KOPT-K1 (cell line): Measurements from ENCODE around the gene PDIA5.

Experiments
- H3K27ac ChIP-seq: fragments of 200-600 bp; sonication (generic); 2 replicates; pipeline ENCODE4 v1.5.1; 2016; ENCODE audit warnings: antibody characterized with exemption, mild to moderate bottlenecking, low read depth, low read length; ENCODE audit not compliant: poor library complexity, severe bottlenecking
- H3K36me3 ChIP-seq: fragments of 200-600 bp; sonication (generic); 2 replicates; pipeline ENCODE4 v1.5.1; 2017; ENCODE audit warnings: antibody characterized with exemption, mild to moderate bottlenecking, low read length, moderate library complexity; ENCODE audit not compliant: insufficient read depth
- H3K9me3 ChIP-seq: fragments of 200-600 bp; sonication (generic); 2 replicates; pipeline ENCODE4 v1.5.1; 2017; ENCODE audit warnings: antibody characterized with exemption, low read length, mild to moderate bottlenecking; ENCODE audit not compliant: insufficient read depth, poor library complexity, severe bottlenecking

The PDIA5 gene

DNA sequence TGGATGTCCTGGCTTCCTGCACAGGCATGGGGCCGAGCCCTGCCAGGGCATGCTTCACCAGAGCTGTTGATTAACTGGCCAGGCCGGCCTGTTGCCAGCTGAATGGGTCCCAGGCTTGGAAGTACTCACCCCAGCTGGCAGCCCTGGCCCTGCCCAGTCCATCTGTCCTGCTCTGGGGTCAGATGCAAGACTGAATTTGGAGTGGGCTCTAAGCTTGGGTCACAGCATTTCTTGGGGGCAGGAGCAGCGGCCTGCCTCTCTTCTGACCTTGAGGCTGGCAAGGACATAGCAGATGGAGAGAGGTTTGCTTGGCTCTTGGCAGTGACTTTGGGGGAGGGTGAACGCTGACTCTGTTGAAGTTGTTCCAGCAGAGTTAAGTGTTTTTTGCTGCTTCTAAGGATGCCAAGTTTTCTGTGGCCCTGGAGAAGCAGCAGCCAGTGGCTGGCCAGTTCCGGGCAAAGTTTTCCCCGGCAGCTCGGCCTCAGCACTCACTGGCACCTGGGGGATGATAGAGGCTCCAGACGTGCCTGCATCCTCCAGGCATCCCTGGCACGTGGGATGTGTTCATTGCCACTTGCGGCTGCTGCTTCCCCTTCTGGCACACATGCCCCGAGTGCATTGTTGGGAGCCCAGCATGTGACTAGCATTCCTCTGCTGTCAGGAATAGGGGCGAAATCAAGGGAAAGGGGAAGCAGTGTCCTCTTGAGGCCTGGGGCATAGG lies 22.9 kb downstream of the PDIA5 start:
- H3K36me3 ChIP-seq = peaks cover 28% of the 10 kb centered on the region
- H3K27ac ChIP-seq = peak overlapping the region; percentile 66
- H3K9me3 ChIP-seq = no peaks in the 10 kb centered on the region

DNA sequence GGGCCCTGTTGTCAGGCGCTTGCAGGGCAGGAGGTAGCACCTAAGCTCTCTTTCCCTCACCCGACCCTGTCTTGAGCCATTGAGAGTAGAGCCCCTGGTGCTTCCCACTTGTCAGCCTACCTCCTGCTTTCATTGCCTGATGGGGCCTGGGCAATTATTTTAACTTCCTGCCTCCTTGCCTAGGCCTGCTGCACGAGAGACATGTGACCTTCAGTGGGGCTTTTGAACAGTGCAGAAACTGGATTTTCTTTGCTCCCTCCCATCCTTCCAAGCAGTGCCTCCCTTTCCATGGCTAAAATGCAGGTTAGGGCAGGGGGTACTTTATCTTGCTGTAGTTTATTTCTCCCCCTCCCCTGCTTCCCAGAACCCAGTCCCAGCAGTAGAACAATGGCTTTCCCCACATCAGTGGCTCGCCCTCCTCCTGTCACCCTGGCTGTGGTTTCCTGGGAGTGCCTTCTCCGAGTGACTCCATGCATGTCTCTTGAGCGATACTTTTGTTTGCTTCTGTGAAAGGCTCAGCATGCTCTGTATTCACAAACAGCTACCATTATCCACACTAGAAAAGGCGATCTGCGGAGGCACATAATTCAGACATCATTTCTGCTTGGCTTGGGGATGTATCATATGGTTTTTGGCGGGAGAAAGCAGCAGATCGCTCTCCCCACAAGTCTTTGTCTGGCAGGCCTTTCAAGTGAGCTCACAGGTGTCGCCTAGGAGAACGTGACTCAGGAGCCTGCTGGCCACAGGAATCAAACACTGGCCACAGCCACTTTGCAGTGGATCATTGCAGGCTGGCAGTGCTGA lies 24.1 kb downstream of the PDIA5 start:
- Histone ChIP-seq H3K27ac (peak overlapping the region; percentile 66), H3K36me3 (peaks cover 29% of the 10 kb centered on the region)

GRCh38 chr3:123092243-123092642 lies 25.4 kb downstream of the PDIA5 start:
- Histone ChIP-seq H3K9me3 (no peaks in the 10 kb centered on the region), H3K27ac (no peak overlapping the region), H3K36me3 (peaks cover 30% of the 10 kb centered on the region)

More for the DNA sequence above, 24.1 kb downstream of the PDIA5 start:
- no peaks in the 10 kb centered on the region for H3K9me3 ChIP-seq

- Histone ChIP-seq H3K27ac (no peak overlapping the region), H3K36me3 (peaks cover 41% of the 10 kb centered on the region), H3K9me3 (no peaks in the 10 kb centered on the region)
Observed at GRCh38 chr3:123093696-123094095, 26.9 kb downstream of the PDIA5 start.

DNA sequence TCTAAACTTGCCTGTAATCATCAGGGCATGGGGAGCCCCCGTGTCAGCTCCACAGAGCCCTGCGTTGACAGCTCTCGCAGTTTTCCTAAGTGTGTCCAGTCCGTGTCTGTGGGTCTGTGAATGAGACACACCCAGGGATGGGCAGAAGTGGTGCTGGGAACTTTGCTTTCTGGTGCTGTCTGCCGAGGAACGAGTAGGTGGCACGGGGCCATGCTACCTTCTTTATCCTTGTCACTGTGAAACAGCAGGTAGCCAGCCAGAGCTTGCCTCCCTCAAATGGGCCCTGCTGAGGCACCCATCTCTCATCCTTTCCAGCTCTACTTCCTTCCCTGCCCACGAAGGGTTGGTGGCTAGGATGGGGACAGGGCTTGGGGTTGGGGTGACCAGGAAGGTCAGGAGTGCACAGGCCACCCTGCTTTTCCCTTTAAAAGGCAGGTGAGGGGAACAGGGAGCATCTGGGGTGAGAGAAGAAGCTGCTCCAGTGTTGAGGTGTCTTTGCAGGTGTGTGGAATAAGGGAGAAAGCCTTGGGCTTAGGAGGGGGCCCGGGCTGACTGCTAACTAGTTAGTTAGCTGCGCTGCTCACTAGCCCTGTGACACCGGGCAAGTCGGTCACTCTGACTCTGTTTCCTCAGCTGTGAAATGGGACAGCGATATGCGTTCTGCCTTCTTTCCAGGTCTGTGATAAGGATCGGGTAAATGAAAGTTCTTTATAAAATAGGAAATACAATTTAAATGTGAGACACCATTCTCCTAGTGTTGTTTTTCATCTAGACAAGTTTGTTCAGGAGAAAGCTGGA lies 27.9 kb downstream of the PDIA5 start:
- H3K9me3 ChIP-seq = no peaks in the 10 kb centered on the region
- peaks cover 46% of the 10 kb centered on the region for H3K36me3 ChIP-seq

GRCh38 chr3:123096126-123096525 lies 29.3 kb downstream of the PDIA5 start:
- H3K36me3 ChIP-seq = peaks cover 46% of the 10 kb centered on the region
- no peaks in the 10 kb centered on the region for H3K9me3 ChIP-seq

More for the DNA sequence above, 27.9 kb downstream of the PDIA5 start:
- no peak overlapping the region for H3K27ac ChIP-seq

GRCh38 chr3:123096731-123097130 lies 29.9 kb downstream of the PDIA5 start:
- Histone ChIP-seq H3K9me3 (no peaks in the 10 kb centered on the region), H3K36me3 (peaks cover 46% of the 10 kb centered on the region), H3K27ac (no peak overlapping the region)

More at GRCh38 chr3:123096126-123096525, 29.3 kb downstream of the PDIA5 start:
- no peak overlapping the region for H3K27ac ChIP-seq

- Histone ChIP-seq H3K9me3 (no peaks in the 10 kb centered on the region), H3K27ac (no peak overlapping the region), H3K36me3 (peaks cover 40% of the 10 kb centered on the region)
Observed at GRCh38 chr3:123098426-123099330, 31.9 kb downstream of the PDIA5 start.

- H3K27ac ChIP-seq = no peak overlapping the region
- H3K36me3 ChIP-seq = peaks cover 41% of the 10 kb centered on the region
- no peaks in the 10 kb centered on the region for H3K9me3 ChIP-seq
Observed at GRCh38 chr3:123099331-123100192, 32.7 kb downstream of the PDIA5 start.

DNA sequence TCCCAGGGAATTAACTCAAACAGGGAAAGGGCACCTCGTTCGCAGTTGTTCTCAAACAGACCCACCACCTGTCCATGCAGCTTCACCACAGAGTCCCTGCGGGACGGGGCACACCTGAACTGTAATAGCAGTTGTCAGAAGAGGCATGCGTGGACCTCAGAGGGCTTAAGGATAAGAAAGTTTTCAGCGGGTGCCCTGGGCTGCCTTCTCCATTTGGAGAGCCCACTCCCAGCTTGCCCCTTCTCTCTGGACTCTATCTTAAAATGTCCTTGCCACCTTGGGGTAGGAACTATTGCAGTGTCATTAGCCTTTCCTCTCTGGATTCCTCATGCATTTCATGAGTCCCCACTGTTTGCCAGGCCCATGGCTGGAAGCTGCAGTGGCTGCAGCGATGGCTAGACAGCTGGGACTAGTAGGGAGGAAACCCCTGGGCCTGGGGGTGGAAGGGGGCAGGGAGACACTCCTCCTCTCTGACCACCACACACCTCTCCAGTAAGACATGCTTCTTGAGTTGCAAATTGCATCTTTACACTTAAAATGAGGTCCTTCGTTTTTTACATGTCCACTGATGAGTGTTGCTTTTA lies 33.5 kb downstream of the PDIA5 start:
- peaks cover 45% of the 10 kb centered on the region for H3K36me3 ChIP-seq
- no peak overlapping the region for H3K27ac ChIP-seq

GRCh38 chr3:123102249-123102648 lies 35.4 kb downstream of the PDIA5 start:
- Histone ChIP-seq H3K36me3 (peaks cover 63% of the 10 kb centered on the region), H3K9me3 (no peaks in the 10 kb centered on the region), H3K27ac (no peak overlapping the region)

More for the DNA sequence above, 33.5 kb downstream of the PDIA5 start:
- H3K9me3 ChIP-seq = no peaks in the 10 kb centered on the region

DNA sequence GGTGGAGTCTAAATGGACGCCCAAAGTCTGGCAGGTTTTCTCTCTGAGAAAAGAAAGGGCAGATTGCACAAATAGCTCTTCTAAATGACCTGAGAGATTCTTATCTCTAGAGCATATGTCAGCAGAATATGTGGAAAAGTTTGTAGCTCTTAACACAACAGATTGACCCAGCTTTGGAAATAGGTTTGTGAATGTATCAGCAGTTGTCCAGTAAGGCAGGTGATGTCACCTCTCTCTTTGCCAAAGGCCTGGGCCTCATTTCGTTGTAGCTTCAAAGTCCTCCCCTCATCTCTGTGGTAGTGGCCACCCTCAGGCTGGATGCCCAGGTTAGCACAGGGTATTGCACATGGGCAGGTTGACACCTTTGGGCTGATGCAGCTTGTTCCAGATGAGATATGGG lies 36.0 kb downstream of the PDIA5 start:
- Histone ChIP-seq H3K9me3 (no peaks in the 10 kb centered on the region), H3K27ac (no peak overlapping the region), H3K36me3 (peaks cover 65% of the 10 kb centered on the region)

DNA sequence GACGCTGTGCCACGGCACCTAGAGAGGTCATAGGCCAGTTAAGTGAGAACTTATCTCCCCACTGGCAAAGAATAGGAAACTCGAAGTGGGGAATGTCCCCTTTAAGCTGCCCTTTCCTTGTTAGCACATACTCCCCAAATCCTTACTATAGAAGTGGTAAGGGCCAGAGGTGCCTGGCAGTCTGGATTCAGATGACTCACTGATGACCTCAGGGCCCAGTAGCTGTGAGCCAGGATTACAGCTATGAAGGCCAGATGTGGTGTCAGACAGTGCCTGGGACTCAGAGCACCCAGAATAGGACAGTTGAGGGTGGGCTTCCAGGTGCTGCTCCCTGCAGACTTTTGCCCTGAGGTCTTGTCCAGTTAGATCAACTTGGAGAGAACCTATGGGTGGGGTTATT lies 37.7 kb downstream of the PDIA5 start:
- H3K9me3 ChIP-seq = no peaks in the 10 kb centered on the region
- peaks cover 57% of the 10 kb centered on the region for H3K36me3 ChIP-seq
- no peak overlapping the region for H3K27ac ChIP-seq
